IPS-NIHi7 (cell line): ENCODE results near the gene TIMP3.

Experiments used
- DNase-seq: peaks from one replicate; pipeline ENCODE4 v3.0.0; 2012; ENCODE audit warnings: mixed read lengths; ENCODE audit errors: extremely low spot score

TIMP3 gene

GRCh38 chr22:32786027-32786418, 15.5 kb upstream of the TIMP3 start:
- no peak for DNase-seq

- no peak for DNase-seq
Measured at GRCh38 chr22:32788904-32789624, 12.4 kb upstream of the TIMP3 start.

GRCh38 chr22:32789797-32790620, 11.5 kb upstream of the TIMP3 start:
- no peak for DNase-seq

- no peak for DNase-seq
Measured at GRCh38 chr22:32791056-32791455, 10.4 kb upstream of the TIMP3 start.

GRCh38 chr22:32791485-32791884, 10.0 kb upstream of the TIMP3 start:
- no peak for DNase-seq

GRCh38 chr22:32793589-32793988, 7.9 kb upstream of the TIMP3 start:
- DNase-seq = no peak

GRCh38 chr22:32794449-32795213, 6.9 kb upstream of the TIMP3 start:
- DNase-seq = peak; percentile 50

- no peak for DNase-seq
Measured at GRCh38 chr22:32795214-32795596, 6.3 kb upstream of the TIMP3 start.

- DNase-seq = peak; percentile 83
Measured at GRCh38 chr22:32796865-32797573, 4.5 kb upstream of the TIMP3 start.

- no peak for DNase-seq
Measured at GRCh38 chr22:32799496-32799895, 2.0 kb upstream of the TIMP3 start.

- no peak for DNase-seq
Measured at GRCh38 chr22:32800158-32800882, 1.2 kb upstream of the TIMP3 start.

GRCh38 chr22:32800994-32801536, 440 bp upstream of the TIMP3 start:
- no peak for DNase-seq

- no peak for DNase-seq
Measured at GRCh38 chr22:32802237-32802765, 796 bp downstream of the TIMP3 start.

GRCh38 chr22:32803020-32803737, 1.7 kb downstream of the TIMP3 start:
- DNase-seq = no peak

GRCh38 chr22:32803738-32804435, 2.4 kb downstream of the TIMP3 start:
- DNase-seq = no peak

- DNase-seq = no peak
Measured at GRCh38 chr22:32804531-32805360, 3.2 kb downstream of the TIMP3 start.

GRCh38 chr22:32805361-32805881, 3.9 kb downstream of the TIMP3 start:
- DNase-seq = no peak

- no peak for DNase-seq
Measured at GRCh38 chr22:32806296-32806695, 4.8 kb downstream of the TIMP3 start.
